DOHH2 (cell line): Measurements from ENCODE around the gene CSRNP3.

Source experiments
- H3F3A ChIP-seq: fragments of 200-600 bp; sonication (generic), shearing (Covaris generic); 2 replicates; pipeline ENCODE4 v1.6.0; 2016; ENCODE audit warnings: antibody characterized with exemption, mild to moderate bottlenecking; ENCODE audit not compliant: control insufficient read depth, insufficient read depth
- H3K27ac ChIP-seq: fragments of 200-600 bp; sonication (generic); 2 replicates; pipeline ENCODE4 v1.5.1; 2014; ENCODE audit warnings: low read depth, mild to moderate bottlenecking, low read length, moderate library complexity
- H3K27me3 ChIP-seq: fragments of 200-600 bp; sonication (generic); 2 replicates; pipeline ENCODE4 v1.6.1; 2014; ENCODE audit warnings: mild to moderate bottlenecking, low read length, mixed read lengths; ENCODE audit not compliant: control insufficient read depth
- H3K36me3 ChIP-seq: fragments of 200-600 bp; sonication (generic); 2 replicates; pipeline ENCODE4 v1.6.1; 2014; ENCODE audit warnings: mild to moderate bottlenecking, low read length, moderate library complexity, mixed read lengths; ENCODE audit not compliant: control insufficient read depth
- H3K4me1 ChIP-seq: fragments of 200-600 bp; sonication (generic); 2 replicates; pipeline ENCODE4 v1.6.1; 2014; ENCODE audit warnings: mild to moderate bottlenecking, low read length, mixed read lengths; ENCODE audit not compliant: control insufficient read depth
- H3K4me2 ChIP-seq: fragments of 200-600 bp; sonication (generic); 2 replicates; pipeline ENCODE4 v1.6.0; 2014; ENCODE audit warnings: mild to moderate bottlenecking, low read length, moderate library complexity
- H3K4me3 ChIP-seq: fragments of 200-600 bp; sonication (generic); 2 replicates; pipeline ENCODE4 v1.5.1; 2014; ENCODE audit warnings: mild to moderate bottlenecking, low read length, mixed read lengths
- H3K79me2 ChIP-seq: fragments of 200-600 bp; sonication (generic); 2 replicates; pipeline ENCODE4 v1.6.1; 2014; ENCODE audit warnings: mild to moderate bottlenecking, low read length, mixed read lengths; ENCODE audit not compliant: control insufficient read depth
- H3K9me2 ChIP-seq: fragments of 200-600 bp; sonication (generic); replicated peaks from 2 replicates; pipeline ENCODE4 v1.6.1; 2014; ENCODE audit warnings: mild to moderate bottlenecking, low read length, mixed read lengths; ENCODE audit not compliant: control insufficient read depth
- H3K9me3 ChIP-seq: fragments of 200-600 bp; sonication (generic); 2 replicates; pipeline ENCODE4 v1.6.1; 2014; ENCODE audit warnings: antibody characterized with exemption, low read length, mixed read lengths; ENCODE audit not compliant: control insufficient read depth, insufficient read depth
- H4K20me1 ChIP-seq: fragments of 200-600 bp; sonication (generic); 2 replicates; pipeline ENCODE4 v1.6.0; 2014; ENCODE audit warnings: low read depth, mild to moderate bottlenecking, antibody characterized with exemption, low read length, moderate library complexity; ENCODE audit not compliant: control insufficient read depth, insufficient read depth
- CTCF ChIP-seq: fragments of 200-600 bp; sonication (generic); IDR thresholded peaks from one replicate; pipeline ENCODE4 v1.5.1; 2014; ENCODE audit warnings: antibody characterized with exemption, mild to moderate bottlenecking, low read depth, low read length; ENCODE audit not compliant: poor library complexity, severe bottlenecking
- EZH2phosphoT487 ChIP-seq: fragments of 200-600 bp; sonication (generic); IDR thresholded peaks from 2 replicates; pipeline ENCODE4 v1.6.1; 2017; ENCODE audit warnings: borderline replicate concordance, mild to moderate bottlenecking, antibody characterized with exemption, low read length, moderate library complexity, mixed read lengths

The CSRNP3 gene

GRCh38 chr2:165667375-165667774 is 197.9 kb downstream of the CSRNP3 start:
- peaks cover 13% of the 10 kb centered on the region for H3K36me3 ChIP-seq
- H3K4me2 ChIP-seq = no peak overlapping the region
- H3K4me3 ChIP-seq = no peak overlapping the region
- H4K20me1 ChIP-seq = no peaks in the 10 kb centered on the region
- no peaks in the 10 kb centered on the region for H3K9me2 ChIP-seq
- peaks cover 8% of the 10 kb centered on the region for H3F3A ChIP-seq
- no peaks in the 10 kb centered on the region for H3K79me2 ChIP-seq
- H3K27me3 ChIP-seq = no peaks in the 10 kb centered on the region
- H3K4me1 ChIP-seq = peaks cover 15% of the 10 kb centered on the region
- TF ChIP-seq EZH2phosphoT487 (no peak), CTCF (no peak)
- H3K9me3 ChIP-seq = peaks cover 13% of the 10 kb centered on the region
- H3K27ac ChIP-seq = no peak overlapping the region

DNA sequence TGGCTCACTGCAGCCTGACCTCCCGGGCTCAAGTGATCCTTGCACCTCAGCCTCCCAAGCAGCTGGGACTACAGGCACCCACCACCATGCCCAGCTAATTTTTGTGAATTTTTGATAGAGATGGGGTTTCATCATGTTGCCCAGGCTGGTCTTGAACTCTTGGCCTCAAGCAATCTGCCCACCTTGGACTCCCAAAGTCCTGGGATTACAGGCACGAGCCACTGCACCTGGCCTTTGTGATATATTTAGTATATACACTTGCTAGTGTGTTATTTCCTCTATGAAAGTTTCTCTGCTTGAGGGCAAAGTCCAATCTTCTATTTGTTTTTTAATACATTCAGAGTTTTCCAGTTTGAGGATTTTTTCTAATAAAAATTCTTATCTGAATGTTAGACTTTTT is 205.3 kb downstream of the CSRNP3 start:
- no peak for TF ChIP-seq CTCF
- no peak for TF ChIP-seq EZH2phosphoT487
- Histone ChIP-seq H3K4me3 (peak overlapping the region; percentile 57), H3K4me1 (peaks cover 56% of the 10 kb centered on the region), H4K20me1 (no peaks in the 10 kb centered on the region), H3K27me3 (no peaks in the 10 kb centered on the region), H3K9me2 (no peaks in the 10 kb centered on the region), H3K36me3 (peaks cover 32% of the 10 kb centered on the region), H3K79me2 (no peaks in the 10 kb centered on the region), H3F3A (peaks cover 18% of the 10 kb centered on the region), H3K4me2 (peak overlapping the region; percentile 73), H3K27ac (peak overlapping the region; percentile 87), H3K9me3 (peaks cover 18% of the 10 kb centered on the region)

GRCh38 chr2:165675551-165675968 is 206.1 kb downstream of the CSRNP3 start:
- no peaks in the 10 kb centered on the region for H3K79me2 ChIP-seq
- H3K9me2 ChIP-seq = no peaks in the 10 kb centered on the region
- H3K4me1 ChIP-seq = peaks cover 56% of the 10 kb centered on the region
- H3K4me2 ChIP-seq = peak overlapping the region; percentile 73
- no peaks in the 10 kb centered on the region for H3K27me3 ChIP-seq
- peaks cover 32% of the 10 kb centered on the region for H3K36me3 ChIP-seq
- H3F3A ChIP-seq = peaks cover 18% of the 10 kb centered on the region
- H3K4me3 ChIP-seq = peak overlapping the region; percentile 57
- no peak for TF ChIP-seq EZH2phosphoT487
- TF ChIP-seq CTCF = no peak
- H4K20me1 ChIP-seq = no peaks in the 10 kb centered on the region
- H3K9me3 ChIP-seq = peaks cover 18% of the 10 kb centered on the region
- peak overlapping the region; percentile 87 for H3K27ac ChIP-seq
